ENCODE results near the gene ZNF511. TPM values are rescaled to one million over a fixed set of nuclear protein-coding genes. Genes with fewer than 3 reads are reported as not detected.

The ZNF511 gene
- total RNA-seq, 1 experiment from 2014 or later = 49.0 TPM

Other genes with a start within 250 kb of the ZNF511 start
- gene ADGRA1, start 221.0 kb upstream of the ZNF511 start, total RNA-seq (2021; ENCODE audit: unreplicated experiment) = not detected
- gene KNDC1, start 148.7 kb upstream of the ZNF511 start, total RNA-seq (2021; ENCODE audit: unreplicated experiment) = 3.6 TPM
- gene UTF1, start 78.7 kb upstream of the ZNF511 start, total RNA-seq (2021; ENCODE audit: unreplicated experiment) = not detected
- not detected for gene VENTX, start 71.1 kb upstream of the ZNF511 start, total RNA-seq (2021; ENCODE audit: unreplicated experiment)
- gene ADAM8, start 32.0 kb upstream of the ZNF511 start, total RNA-seq (2021; ENCODE audit: unreplicated experiment) = 4.1 TPM
- gene TUBGCP2, start within 50 bp of the ZNF511 start, total RNA-seq (2021; ENCODE audit: unreplicated experiment) = 35.4 TPM
- gene CALY, start 28.0 kb downstream of the ZNF511 start, total RNA-seq (2021; ENCODE audit: unreplicated experiment) = 0.47 TPM
- not detected for gene PRAP1, start 38.5 kb downstream of the ZNF511 start, total RNA-seq (2021; ENCODE audit: unreplicated experiment)
- 21.5 TPM for gene FUOM, start 49.1 kb downstream of the ZNF511 start, total RNA-seq (2021; ENCODE audit: unreplicated experiment)
- 58.0 TPM for gene ECHS1, start 64.4 kb downstream of the ZNF511 start, total RNA-seq (2021; ENCODE audit: unreplicated experiment)
- 3.5 TPM for gene PAOX, start 70.3 kb downstream of the ZNF511 start, total RNA-seq (2021; ENCODE audit: unreplicated experiment)
- 23.1 TPM for gene MTG1, start 85.2 kb downstream of the ZNF511 start, total RNA-seq (2021; ENCODE audit: unreplicated experiment)
- not detected for gene SPRN, start 115.7 kb downstream of the ZNF511 start, total RNA-seq (2021; ENCODE audit: unreplicated experiment)
- gene SCART1, start 145.0 kb downstream of the ZNF511 start, total RNA-seq (2021; ENCODE audit: unreplicated experiment) = 3.7 TPM
- 1.5 TPM for gene CYP2E1, start 218.4 kb downstream of the ZNF511 start, total RNA-seq (2021; ENCODE audit: unreplicated experiment)

Data from HCT116 (cell line).